ENCODE data around the gene SPEG.

GRCh38 chr2:219460424-219460926, 25.8 kb downstream of the SPEG start:
- TF ChIP-seq EZH2phosphoT487 (IDR thresholded peaks at IDR 0.05; ENCODE audit: unreplicated experiment) (no peak), CTCF (conservative IDR thresholded peaks at IDR 0.05; ENCODE audit: low read depth in 2 of 2) (no peak), EZH2 (IDR thresholded peaks at IDR 0.05; ENCODE audit: low read depth, unreplicated experiment) (no peak), CREB1 (CRISPR knock-in tag; IDR thresholded peaks at IDR 0.05; ENCODE audit: low read depth) (no peak), POLR2AphosphoS5 (IDR thresholded peaks at IDR 0.05; ENCODE audit: low read depth) (no peak), NANOG (IDR thresholded peaks at IDR 0.05; ENCODE audit: borderline replicate concordance) (no peak), JUNB (IDR thresholded peaks at IDR 0.05; ENCODE audit: unreplicated experiment) (no peak)
- TF ChIP-seq, protein P1, sequence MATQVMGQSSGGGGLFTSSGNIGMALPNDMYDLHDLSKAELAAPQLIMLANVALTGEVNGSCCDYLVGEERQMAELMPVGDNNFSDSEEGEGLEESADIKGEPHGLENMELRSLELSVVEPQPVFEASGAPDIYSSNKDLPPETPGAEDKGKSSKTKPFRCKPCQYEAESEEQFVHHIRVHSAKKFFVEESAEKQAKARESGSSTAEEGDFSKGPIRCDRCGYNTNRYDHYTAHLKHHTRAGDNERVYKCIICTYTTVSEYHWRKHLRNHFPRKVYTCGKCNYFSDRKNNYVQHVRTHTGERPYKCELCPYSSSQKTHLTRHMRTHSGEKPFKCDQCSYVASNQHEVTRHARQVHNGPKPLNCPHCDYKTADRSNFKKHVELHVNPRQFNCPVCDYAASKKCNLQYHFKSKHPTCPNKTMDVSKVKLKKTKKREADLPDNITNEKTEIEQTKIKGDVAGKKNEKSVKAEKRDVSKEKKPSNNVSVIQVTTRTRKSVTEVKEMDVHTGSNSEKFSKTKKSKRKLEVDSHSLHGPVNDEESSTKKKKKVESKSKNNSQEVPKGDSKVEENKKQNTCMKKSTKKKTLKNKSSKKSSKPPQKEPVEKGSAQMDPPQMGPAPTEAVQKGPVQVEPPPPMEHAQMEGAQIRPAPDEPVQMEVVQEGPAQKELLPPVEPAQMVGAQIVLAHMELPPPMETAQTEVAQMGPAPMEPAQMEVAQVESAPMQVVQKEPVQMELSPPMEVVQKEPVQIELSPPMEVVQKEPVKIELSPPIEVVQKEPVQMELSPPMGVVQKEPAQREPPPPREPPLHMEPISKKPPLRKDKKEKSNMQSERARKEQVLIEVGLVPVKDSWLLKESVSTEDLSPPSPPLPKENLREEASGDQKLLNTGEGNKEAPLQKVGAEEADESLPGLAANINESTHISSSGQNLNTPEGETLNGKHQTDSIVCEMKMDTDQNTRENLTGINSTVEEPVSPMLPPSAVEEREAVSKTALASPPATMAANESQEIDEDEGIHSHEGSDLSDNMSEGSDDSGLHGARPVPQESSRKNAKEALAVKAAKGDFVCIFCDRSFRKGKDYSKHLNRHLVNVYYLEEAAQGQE (IDR thresholded peaks at IDR 0.05; ENCODE audit: unreplicated experiment): no peak
- TF ChIP-seq, protein P2, sequence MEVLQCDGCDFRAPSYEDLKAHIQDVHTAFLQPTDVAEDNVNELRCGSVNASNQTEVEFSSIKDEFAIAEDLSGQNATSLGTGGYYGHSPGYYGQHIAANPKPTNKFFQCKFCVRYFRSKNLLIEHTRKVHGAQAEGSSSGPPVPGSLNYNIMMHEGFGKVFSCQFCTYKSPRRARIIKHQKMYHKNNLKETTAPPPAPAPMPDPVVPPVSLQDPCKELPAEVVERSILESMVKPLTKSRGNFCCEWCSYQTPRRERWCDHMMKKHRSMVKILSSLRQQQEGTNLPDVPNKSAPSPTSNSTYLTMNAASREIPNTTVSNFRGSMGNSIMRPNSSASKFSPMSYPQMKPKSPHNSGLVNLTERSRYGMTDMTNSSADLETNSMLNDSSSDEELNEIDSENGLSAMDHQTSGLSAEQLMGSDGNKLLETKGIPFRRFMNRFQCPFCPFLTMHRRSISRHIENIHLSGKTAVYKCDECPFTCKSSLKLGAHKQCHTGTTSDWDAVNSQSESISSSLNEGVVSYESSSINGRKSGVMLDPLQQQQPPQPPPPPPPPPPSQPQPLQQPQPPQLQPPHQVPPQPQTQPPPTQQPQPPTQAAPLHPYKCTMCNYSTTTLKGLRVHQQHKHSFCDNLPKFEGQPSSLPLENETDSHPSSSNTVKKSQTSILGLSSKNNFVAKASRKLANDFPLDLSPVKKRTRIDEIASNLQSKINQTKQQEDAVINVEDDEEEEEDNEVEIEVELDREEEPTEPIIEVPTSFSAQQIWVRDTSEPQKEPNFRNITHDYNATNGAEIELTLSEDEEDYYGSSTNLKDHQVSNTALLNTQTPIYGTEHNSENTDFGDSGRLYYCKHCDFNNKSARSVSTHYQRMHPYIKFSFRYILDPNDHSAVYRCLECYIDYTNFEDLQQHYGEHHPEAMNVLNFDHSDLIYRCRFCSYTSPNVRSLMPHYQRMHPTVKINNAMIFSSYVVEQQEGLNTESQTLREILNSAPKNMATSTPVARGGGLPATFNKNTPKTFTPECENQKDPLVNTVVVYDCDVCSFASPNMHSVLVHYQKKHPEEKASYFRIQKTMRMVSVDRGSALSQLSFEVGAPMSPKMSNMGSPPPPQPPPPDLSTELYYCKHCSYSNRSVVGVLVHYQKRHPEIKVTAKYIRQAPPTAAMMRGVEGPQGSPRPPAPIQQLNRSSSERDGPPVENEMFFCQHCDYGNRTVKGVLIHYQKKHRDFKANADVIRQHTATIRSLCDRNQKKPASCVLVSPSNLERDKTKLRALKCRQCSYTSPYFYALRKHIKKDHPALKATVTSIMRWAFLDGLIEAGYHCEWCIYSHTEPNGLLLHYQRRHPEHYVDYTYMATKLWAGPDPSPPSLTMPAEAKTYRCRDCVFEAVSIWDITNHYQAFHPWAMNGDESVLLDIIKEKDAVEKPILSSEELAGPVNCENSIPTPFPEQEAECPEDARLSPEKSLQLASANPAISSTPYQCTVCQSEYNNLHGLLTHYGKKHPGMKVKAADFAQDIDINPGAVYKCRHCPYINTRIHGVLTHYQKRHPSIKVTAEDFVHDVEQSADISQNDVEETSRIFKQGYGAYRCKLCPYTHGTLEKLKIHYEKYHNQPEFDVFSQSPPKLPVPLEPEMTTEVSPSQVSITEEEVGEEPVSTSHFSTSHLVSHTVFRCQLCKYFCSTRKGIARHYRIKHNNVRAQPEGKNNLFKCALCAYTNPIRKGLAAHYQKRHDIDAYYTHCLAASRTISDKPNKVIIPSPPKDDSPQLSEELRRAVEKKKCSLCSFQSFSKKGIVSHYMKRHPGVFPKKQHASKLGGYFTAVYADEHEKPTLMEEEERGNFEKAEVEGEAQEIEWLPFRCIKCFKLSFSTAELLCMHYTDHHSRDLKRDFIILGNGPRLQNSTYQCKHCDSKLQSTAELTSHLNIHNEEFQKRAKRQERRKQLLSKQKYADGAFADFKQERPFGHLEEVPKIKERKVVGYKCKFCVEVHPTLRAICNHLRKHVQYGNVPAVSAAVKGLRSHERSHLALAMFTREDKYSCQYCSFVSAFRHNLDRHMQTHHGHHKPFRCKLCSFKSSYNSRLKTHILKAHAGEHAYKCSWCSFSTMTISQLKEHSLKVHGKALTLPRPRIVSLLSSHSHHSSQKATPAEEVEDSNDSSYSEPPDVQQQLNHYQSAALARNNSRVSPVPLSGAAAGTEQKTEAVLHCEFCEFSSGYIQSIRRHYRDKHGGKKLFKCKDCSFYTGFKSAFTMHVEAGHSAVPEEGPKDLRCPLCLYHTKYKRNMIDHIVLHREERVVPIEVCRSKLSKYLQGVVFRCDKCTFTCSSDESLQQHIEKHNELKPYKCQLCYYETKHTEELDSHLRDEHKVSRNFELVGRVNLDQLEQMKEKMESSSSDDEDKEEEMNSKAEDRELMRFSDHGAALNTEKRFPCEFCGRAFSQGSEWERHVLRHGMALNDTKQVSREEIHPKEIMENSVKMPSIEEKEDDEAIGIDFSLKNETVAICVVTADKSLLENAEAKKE (CRISPR knock-in tag; IDR thresholded peaks at IDR 0.05): no peak
- TF ChIP-seq, protein P3, sequence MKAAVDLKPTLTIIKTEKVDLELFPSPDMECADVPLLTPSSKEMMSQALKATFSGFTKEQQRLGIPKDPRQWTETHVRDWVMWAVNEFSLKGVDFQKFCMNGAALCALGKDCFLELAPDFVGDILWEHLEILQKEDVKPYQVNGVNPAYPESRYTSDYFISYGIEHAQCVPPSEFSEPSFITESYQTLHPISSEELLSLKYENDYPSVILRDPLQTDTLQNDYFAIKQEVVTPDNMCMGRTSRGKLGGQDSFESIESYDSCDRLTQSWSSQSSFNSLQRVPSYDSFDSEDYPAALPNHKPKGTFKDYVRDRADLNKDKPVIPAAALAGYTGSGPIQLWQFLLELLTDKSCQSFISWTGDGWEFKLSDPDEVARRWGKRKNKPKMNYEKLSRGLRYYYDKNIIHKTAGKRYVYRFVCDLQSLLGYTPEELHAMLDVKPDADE (IDR thresholded peaks at IDR 0.05): no peak

Measured in GM23338 (cell line).